SK-N-SH (cell line): ENCODE measurements around the gene HLA-DOA.

Experiments
- CTCF ChIP-seq: fragments of 200-600 bp; sonication (generic); IDR thresholded peaks from 2 replicates; pipeline ENCODE4 v1.6.1; 2017; ENCODE audit warnings: antibody characterized with exemption, mild to moderate bottlenecking, moderate library complexity
- EP300 ChIP-seq, 2 experiments: IDR thresholded peaks; 2 replicates each; pipeline versions ENCODE4 v1.4.0 to v1.6.1; 2012; ENCODE audit warnings: borderline replicate concordance in 1 of 2, low read depth in 1 of 2, low read length in 1 of 2
- FOXJ3 ChIP-seq: sonication (generic); formaldehyde crosslinking; IDR thresholded peaks from 2 replicates; pipeline ENCODE4 v1.5.1; 2020; ENCODE audit warnings: mild to moderate bottlenecking, missing genetic modification reagents
- JUND ChIP-seq: IDR thresholded peaks from 2 replicates; pipeline ENCODE4 v1.4.0; 2012
- POLR2AphosphoS5 ChIP-seq: IDR thresholded peaks from 2 replicates; pipeline ENCODE4 v1.6.1; 2012; ENCODE audit warnings: low read depth, low read length
- REST ChIP-seq: IDR thresholded peaks from 2 replicates; pipeline ENCODE4 v1.6.1; 2012; ENCODE audit warnings: mild to moderate bottlenecking, low read depth, low read length, moderate library complexity
- TAF1 ChIP-seq: IDR thresholded peaks from 2 replicates; pipeline ENCODE4 v1.6.1; 2012; ENCODE audit warnings: low read depth, mild to moderate bottlenecking, low read length, moderate library complexity, borderline replicate concordance
- TEAD4 ChIP-seq: IDR thresholded peaks from 2 replicates; pipeline ENCODE4 v1.4.0; 2012; ENCODE audit warnings: mild to moderate bottlenecking, borderline replicate concordance; ENCODE audit not compliant: insufficient read depth
- USF2 ChIP-seq: fragments of 150-350 bp; IDR thresholded peaks from 2 replicates; pipeline ENCODE4 v1.6.1; 2017; ENCODE audit warnings: antibody characterized with exemption, low read length, low read depth, borderline replicate concordance

- TF ChIP-seq CTCF (no peak), REST (no peak), FOXJ3 (no peak), USF2 (no peak), TEAD4 (no peak), JUND (no peak), TAF1 (no peak), EP300 (IDR thresholded peaks at IDR 0.05; ENCODE audit: borderline replicate concordance in 1 of 2, low read depth in 1 of 2, low read length in 1 of 2) (no peak), POLR2AphosphoS5 (no peak)
Observed at GRCh38 chr6:32993363-32993973, 15.9 kb downstream of the HLA-DOA start.
